ENCODE data around the gene NFIB.

The NFIB gene

DNA sequence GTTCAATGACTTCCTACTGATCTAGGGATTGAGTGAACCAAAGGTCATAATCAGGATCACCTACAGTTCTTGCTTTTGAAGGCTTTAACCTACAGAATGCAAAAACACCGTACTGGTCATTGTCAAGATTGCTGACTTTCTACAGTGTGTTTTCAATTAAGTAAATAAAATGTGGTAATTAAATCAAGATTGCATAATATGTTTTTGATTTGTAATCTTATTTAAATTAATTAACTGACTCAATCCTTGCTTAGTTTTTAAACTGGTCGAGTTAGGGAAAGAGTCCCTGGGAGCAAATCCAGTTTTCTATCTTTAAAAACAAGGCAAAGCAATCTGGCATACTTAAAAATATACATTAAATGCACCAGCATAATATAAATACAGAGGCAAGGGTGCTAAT is 125.9 kb downstream of the NFIB start:
- no peak for DNase-seq (ENCODE audit: low spot score)

- no peak for DNase-seq (ENCODE audit: low spot score)
These were observed 127.8 kb downstream of the NFIB start for GRCh38 chr9:14186096-14186495.

- no peak for DNase-seq (ENCODE audit: low spot score)
These were observed 128.9 kb downstream of the NFIB start for GRCh38 chr9:14185016-14185415.

DNA sequence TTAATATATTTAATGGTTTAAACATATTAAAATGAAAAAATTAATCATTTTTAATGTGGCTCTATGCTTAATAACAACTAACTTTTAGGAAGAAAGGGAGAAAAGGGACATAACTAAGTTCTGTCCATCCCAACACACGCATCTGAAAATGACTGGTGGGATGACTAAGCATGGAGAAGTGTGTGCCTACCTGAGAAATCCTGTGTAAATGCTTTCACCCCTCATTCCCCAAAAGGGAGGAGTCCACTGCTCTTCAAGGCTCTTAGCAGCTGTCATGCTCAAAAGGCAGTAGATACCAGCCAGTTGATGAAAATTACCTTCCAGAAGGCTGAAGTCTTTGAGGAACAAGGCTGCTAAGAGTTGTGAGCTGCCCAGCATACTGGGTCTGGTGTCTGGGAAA is 130.9 kb downstream of the NFIB start:
- no peak for DNase-seq (ENCODE audit: low spot score)

GRCh38 chr9:14180960-14181537 is 132.9 kb downstream of the NFIB start:
- DNase-seq (ENCODE audit: low spot score), result no peak

DNA sequence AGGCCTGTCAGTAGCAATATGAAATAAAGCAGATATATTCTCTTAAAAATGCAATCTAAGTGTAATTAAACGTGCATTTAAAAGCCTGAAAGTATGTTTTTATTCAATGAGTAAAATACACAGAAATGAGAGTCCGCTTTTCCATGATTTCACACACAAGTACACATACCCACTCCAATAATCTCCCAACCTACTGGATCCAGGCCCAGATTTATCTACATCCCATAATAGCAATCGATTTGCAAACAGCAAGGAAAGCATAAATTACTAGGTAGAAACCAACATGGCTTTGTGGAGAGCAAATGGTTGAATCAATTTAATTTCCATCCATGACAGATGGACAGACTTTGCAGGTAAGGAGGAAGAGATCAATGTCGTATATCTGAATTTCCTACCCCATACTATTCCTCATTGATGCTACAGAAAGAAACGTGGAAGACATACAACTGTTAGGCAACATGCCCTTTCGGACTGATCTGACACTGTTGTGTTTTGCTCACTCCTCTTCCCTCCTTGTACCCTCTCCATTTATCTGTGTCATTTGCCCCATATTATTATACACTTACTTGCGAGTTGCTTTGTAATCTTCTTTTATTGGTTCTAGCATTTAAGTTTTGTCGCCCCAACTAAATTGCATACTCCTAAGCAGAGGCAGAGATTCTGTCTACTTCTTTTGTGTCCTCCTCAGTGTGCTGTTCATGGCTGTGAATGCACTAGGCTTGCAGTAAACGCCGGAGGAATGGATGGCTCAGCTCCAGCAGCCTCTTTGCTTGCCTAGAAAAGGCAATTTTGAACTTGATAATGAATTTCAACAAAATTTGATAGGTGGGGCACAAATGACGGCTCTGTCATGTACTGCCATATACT is 133.6 kb downstream of the NFIB start:
- peak; percentile 71 for DNase-seq (ENCODE audit: low spot score)

DNA sequence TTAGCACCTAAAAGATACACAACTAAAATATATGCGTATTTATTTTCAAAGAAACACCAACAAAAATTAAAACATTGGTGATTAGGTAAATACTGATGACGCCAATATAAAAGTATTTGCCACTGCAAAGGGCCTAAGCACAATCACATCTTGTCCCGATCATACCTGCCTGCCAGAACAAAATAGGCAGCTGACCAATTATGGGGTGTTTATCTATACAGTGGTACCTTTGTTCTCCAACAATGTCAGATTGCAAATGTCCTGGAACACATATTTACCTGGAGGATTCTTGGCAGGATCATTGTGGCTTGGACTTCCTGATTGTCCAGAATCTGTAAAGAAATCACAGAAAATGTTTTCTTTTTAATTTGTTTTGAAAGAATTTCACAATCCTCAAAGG is 134.5 kb downstream of the NFIB start:
- DNase-seq (ENCODE audit: low spot score), result no peak

DNA sequence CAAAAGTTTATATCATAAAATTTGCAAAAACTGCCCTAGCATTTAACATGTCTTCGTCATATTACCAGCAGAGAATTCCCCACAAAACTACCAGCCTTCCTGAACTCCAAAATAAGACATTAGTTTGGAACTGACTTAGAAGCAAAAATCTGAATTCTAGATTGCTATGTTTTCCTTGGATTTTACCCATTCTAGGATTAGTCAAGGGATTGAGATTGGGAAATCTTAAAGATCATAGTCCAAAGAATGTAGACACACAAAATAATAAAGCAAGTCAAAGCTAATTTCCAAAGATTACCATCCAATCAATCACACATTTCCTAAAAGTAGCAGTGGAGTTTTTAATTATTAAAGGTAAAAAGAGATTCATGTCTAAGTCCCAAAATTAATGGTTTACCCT is 138.2 kb downstream of the NFIB start:
- no peak for DNase-seq (ENCODE audit: low spot score)

GRCh38 chr9:14173713-14174112 is 140.2 kb downstream of the NFIB start:
- DNase-seq (ENCODE audit: low spot score), result no peak

DNA sequence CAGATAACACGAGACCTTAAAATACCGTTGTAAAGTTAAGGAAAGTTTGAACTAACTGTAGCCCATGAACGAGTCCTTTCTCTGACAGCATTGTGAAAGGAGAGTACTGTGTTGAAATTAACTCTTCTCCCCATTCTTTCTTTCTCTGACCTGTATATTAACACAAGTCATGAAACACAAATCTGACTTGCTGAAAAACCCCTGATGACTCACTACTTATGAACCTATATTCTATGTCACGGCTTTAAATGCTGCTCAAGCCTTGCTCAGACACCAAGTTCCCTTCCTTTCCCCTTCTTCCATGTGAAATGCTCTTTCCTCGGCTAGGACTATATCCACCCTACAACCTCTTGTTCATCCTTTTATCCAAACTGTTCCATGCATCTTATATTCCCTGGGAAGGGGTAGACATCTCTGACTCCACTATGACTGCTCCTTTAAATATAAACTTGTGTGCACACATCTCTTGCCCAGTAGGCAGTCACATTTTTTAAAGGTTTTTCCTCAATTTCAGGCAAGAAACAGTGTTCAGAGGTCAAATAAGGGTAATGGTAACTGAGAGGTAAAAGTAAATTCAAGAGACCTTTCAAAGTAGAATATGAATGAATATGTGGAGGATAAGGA is 142.9 kb downstream of the NFIB start:
- no peak for DNase-seq (ENCODE audit: low spot score)

GRCh38 chr9:14170392-14170931 is 143.5 kb downstream of the NFIB start:
- DNase-seq (ENCODE audit: low spot score), result no peak

- DNase-seq (ENCODE audit: low spot score), result no peak
These were observed 145.6 kb downstream of the NFIB start for GRCh38 chr9:14168381-14168780.

DNA sequence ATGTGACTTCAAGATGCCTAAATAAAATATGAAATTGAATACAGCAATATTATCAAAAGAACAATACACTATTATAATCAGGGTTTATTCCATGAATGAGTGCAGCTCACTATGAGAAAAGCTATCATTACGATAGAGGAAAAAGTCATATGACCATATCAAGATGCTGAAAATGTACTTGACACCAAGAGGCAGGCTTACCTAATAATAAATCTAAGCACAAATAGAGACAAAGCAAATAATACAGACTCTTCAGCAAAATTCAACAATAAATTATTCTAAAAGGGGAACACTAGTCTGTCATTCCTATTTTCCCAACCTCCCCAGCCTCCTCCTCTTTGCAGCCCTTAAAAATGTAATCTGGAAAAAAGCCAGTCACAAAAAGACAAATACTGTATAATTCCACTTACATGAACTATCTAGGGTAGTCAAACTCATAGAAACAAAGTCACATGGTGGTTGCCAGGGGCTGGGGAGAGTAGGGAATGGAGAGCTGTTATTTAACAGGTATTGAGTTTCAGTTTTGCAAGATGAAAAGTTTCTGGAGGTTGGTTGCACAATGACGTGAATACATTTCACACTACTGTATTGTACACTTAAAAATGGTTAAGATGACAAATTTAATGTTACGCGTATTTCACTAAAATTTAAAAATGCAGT is 148.4 kb downstream of the NFIB start:
- no peak for DNase-seq (ENCODE audit: low spot score)

GRCh38 chr9:14164908-14165307 is 149.0 kb downstream of the NFIB start:
- DNase-seq (ENCODE audit: low spot score), result no peak

- no peak for DNase-seq (ENCODE audit: low spot score)
These were observed 154.3 kb downstream of the NFIB start for GRCh38 chr9:14159440-14160216.

GRCh38 chr9:14158916-14159315 is 155.0 kb downstream of the NFIB start:
- no peak for DNase-seq (ENCODE audit: low spot score)

GRCh38 chr9:14158136-14158813 is 155.7 kb downstream of the NFIB start:
- no peak for DNase-seq (ENCODE audit: low spot score)

DNA sequence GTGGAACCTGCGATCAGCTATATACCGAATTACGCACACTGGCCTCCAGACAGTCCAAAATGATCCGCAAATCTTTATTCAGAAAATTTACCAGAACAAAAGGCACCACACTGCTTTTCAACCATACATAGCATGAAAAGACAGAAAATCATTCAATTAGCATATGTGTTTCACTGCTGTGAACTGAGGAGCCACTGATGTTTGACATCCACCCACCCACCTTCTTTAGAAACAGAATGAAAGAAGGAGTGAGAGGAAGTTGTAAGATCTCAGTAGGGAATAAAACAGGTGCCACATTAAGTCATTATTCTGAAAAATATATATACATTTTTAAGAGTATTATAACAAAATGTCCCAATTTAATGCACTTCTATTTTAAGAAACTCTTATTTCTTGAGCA is 156.8 kb downstream of the NFIB start:
- no peak for DNase-seq (ENCODE audit: low spot score)

GRCh38 chr9:14156046-14156445 is 157.9 kb downstream of the NFIB start:
- no peak for DNase-seq (ENCODE audit: low spot score)

- DNase-seq (ENCODE audit: low spot score), result no peak
These were observed 158.7 kb downstream of the NFIB start for GRCh38 chr9:14155237-14155636.

- no peak for DNase-seq (ENCODE audit: low spot score)
These were observed 160.6 kb downstream of the NFIB start for GRCh38 chr9:14153310-14153720.

Measured in Ammon's horn (tissue), 1 donor.